ENCODE results near the gene AKAP7. TPM values are rescaled to one million over a fixed set of nuclear protein-coding genes. Genes with fewer than 3 reads are reported as not detected.
A peak's percentile ranks its signal among the peaks of the same experiment; 100 is the strongest.

AKAP7 gene
- total RNA-seq, 4 donors from 2014 or later = 2.2 to 5.7 (median 3.1) TPM

- intact Hi-C loops (cut with DNase I; ENCODE audit: low total_unique reads) = no loop called here
- DNase-seq (ENCODE audit: low spot score in 2 of 2) = no peak
- TF ChIP-seq POLR2A (IDR thresholded peaks at IDR 0.05) (no peak), CTCF (IDR thresholded peaks at IDR 0.05) (no peak)
- WGBS, 2 donors = 97 to 98% methylated on average over 3 of the region's 3 CpGs
- no peak overlapping the region for H3K4me3 ChIP-seq (ENCODE audit: low read depth, poor library complexity, severe bottlenecking)
Measured at GRCh38 chr6:131269565-131270391, 134.5 kb downstream of the AKAP7 start.

- no peak overlapping the region for H3K4me3 ChIP-seq (ENCODE audit: low read depth, poor library complexity, severe bottlenecking)
- intact Hi-C loops (cut with DNase I; ENCODE audit: low total_unique reads) = no loop called here
- 98 to 100% methylated on average over 3 of the region's 3 CpGs for WGBS, 2 donors
- TF ChIP-seq POLR2A (IDR thresholded peaks at IDR 0.05) (no peak), CTCF (IDR thresholded peaks at IDR 0.05) (no peak)
- DNase-seq (ENCODE audit: low spot score in 2 of 2) = no peak
Measured at GRCh38 chr6:131270534-131270933, 135.3 kb downstream of the AKAP7 start.

GRCh38 chr6:131275273-131275672 is 140.0 kb downstream of the AKAP7 start:
- TF ChIP-seq CTCF (IDR thresholded peaks at IDR 0.05) = no peak
- no peak for TF ChIP-seq POLR2A (IDR thresholded peaks at IDR 0.05)

GRCh38 chr6:131277591-131277990 is 142.3 kb downstream of the AKAP7 start:
- 97 to 98% methylated on average over 1 of the region's 1 CpG for WGBS, 2 donors
- no peak overlapping the region for H3K4me3 ChIP-seq (ENCODE audit: low read depth, poor library complexity, severe bottlenecking)
- intact Hi-C loops (cut with DNase I; ENCODE audit: low total_unique reads) = no loop called here
- TF ChIP-seq POLR2A (IDR thresholded peaks at IDR 0.05) (no peak), CTCF (IDR thresholded peaks at IDR 0.05) (no peak)
- no peak for DNase-seq (ENCODE audit: low spot score in 2 of 2)

More at GRCh38 chr6:131275273-131275672, 140.0 kb downstream of the AKAP7 start:
- no peak for DNase-seq (ENCODE audit: low spot score in 2 of 2)
- WGBS, 2 donors = 94 to 100% methylated on average over 4 of the region's 4 CpGs
- no peak overlapping the region for H3K4me3 ChIP-seq (ENCODE audit: low read depth, poor library complexity, severe bottlenecking)
- intact Hi-C loops (cut with DNase I; ENCODE audit: low total_unique reads) = no loop called here

- peak in 1 of 2 donors; percentile 42 for DNase-seq (ENCODE audit: low spot score in 2 of 2)
- intact Hi-C loops (cut with DNase I; ENCODE audit: low total_unique reads) = no loop called here
- WGBS, 2 donors = 56 to 63% methylated on average over 16 of the region's 16 CpGs
- H3K4me3 ChIP-seq (ENCODE audit: low read depth, poor library complexity, severe bottlenecking) = no peak overlapping the region
- TF ChIP-seq POLR2A (IDR thresholded peaks at IDR 0.05) (no peak), CTCF (IDR thresholded peaks at IDR 0.05) (no peak)
Measured at GRCh38 chr6:131281471-131282270, 146.4 kb downstream of the AKAP7 start.

All from lower leg skin (tissue), 4 donors.